GM23338 (cell line): ENCODE measurements around the gene RPS6KA5. TPM values are rescaled to one million over a fixed set of nuclear protein-coding genes. Genes with fewer than 3 reads are reported as not detected.

ENCODE experiments used
- ATAC-seq: fragments of 200-7000 bp; cut with Tn5 transposase; 3 replicates; pipeline ENCODE4 v1.9.1; 2020
- DNase-seq: peaks from one replicate; pipeline ENCODE4 v3.0.0-alpha.2; 2015; ENCODE audit warnings: low spot score
- H2AFZ ChIP-seq: fragments of 200-600 bp; sonication (generic); 2 replicates; pipeline ENCODE4 v1.8.0; 2016; ENCODE audit warnings: antibody characterized with exemption, mild to moderate bottlenecking, moderate library complexity
- H3F3A ChIP-seq: fragments of 200-600 bp; sonication (generic); replicated peaks from 2 replicates; pipeline ENCODE4 v1.8.0; 2017; ENCODE audit warnings: antibody characterized with exemption, mixed run types, low read depth
- H3K27ac ChIP-seq: fragments of 200-600 bp; sonication (generic); 2 replicates; pipeline ENCODE4 v1.6.1; 2016; ENCODE audit warnings: low read depth
- H3K27me3 ChIP-seq: fragments of 200-600 bp; sonication (generic); 2 replicates; pipeline ENCODE4 v1.8.0; 2016; ENCODE audit warnings: mild to moderate bottlenecking, mixed run types, moderate library complexity; ENCODE audit not compliant: insufficient read depth
- H3K36me3 ChIP-seq: fragments of 200-600 bp; sonication (generic); 2 replicates; pipeline ENCODE4 v1.8.0; 2016; ENCODE audit warnings: mild to moderate bottlenecking; ENCODE audit not compliant: insufficient read depth
- H3K4me1 ChIP-seq: fragments of 200-600 bp; sonication (generic); 2 replicates; pipeline ENCODE4 v1.8.0; 2016; ENCODE audit warnings: mild to moderate bottlenecking, moderate library complexity; ENCODE audit not compliant: insufficient read depth
- H3K4me2 ChIP-seq: fragments of 200-600 bp; sonication (generic); 2 replicates; pipeline ENCODE4 v1.7.1; 2017; ENCODE audit warnings: mixed run types
- H3K4me3 ChIP-seq: fragments of 200-600 bp; sonication (generic); 2 replicates; pipeline ENCODE4 v1.6.1; 2016; ENCODE audit warnings: mixed run types
- H3K79me2 ChIP-seq: fragments of 200-600 bp; sonication (generic); replicated peaks from 2 replicates; pipeline ENCODE4 v1.8.0; 2017; ENCODE audit warnings: mild to moderate bottlenecking; ENCODE audit not compliant: insufficient read depth
- H3K9me2 ChIP-seq: fragments of 200-600 bp; sonication (generic); 2 replicates; pipeline ENCODE4 v1.8.0; 2017; ENCODE audit not compliant: insufficient read depth
- H4K20me1 ChIP-seq: fragments of 200-600 bp; sonication (generic); replicated peaks from 2 replicates; pipeline ENCODE4 v1.8.0; 2017; ENCODE audit warnings: mild to moderate bottlenecking; ENCODE audit not compliant: insufficient read depth
- H3K27ac Mint-ChIP-seq: 2 replicates; pipeline ENCODE4 v1.8.0; 2020; ENCODE audit warnings: inconsistent platforms, mild to moderate bottlenecking, moderate library complexity, mixed read lengths
- H3K27me3 Mint-ChIP-seq: 3 replicates; pipeline ENCODE4 v1.8.0; 2022; ENCODE audit warnings: low read depth, mild to moderate bottlenecking, moderate library complexity, mixed read lengths, inconsistent platforms; ENCODE audit not compliant: insufficient read depth, poor library complexity
- H3K36me3 Mint-ChIP-seq: 3 replicates; pipeline ENCODE4 v1.8.0; 2021; ENCODE audit warnings: low read depth, mild to moderate bottlenecking, inconsistent platforms, moderate library complexity, mixed read lengths
- H3K4me1 Mint-ChIP-seq: 3 replicates; pipeline ENCODE4 v1.8.0; 2020; ENCODE audit warnings: mild to moderate bottlenecking, inconsistent platforms, mixed read lengths
- H3K4me3 Mint-ChIP-seq: 3 replicates; pipeline ENCODE4 v1.8.0; 2021; ENCODE audit warnings: moderate library complexity, mild to moderate bottlenecking, inconsistent platforms, mixed read lengths
- H3K9me3 Mint-ChIP-seq: 3 replicates; pipeline ENCODE4 v1.8.0; 2020; ENCODE audit warnings: moderate library complexity, mild to moderate bottlenecking, inconsistent platforms, mixed read lengths
- CREB1 ChIP-seq: fragments of 250-450 bp; sonication (Bioruptor Pico); IDR thresholded peaks from 2 replicates; pipeline ENCODE4 v1.5.0; 2020; ENCODE audit warnings: low read depth, mild to moderate bottlenecking, moderate library complexity
- CTCF ChIP-seq, 2 experiments: fragments of 200-600 bp in 1 of 2; sonication (generic) in 1 of 2; conservative IDR thresholded peaks; 2 replicates each; pipeline versions ENCODE4 v1.5.1 to v1.6.1; 2016 to 2017; ENCODE audit warnings: antibody characterized with exemption in 2 of 2, low read depth in 2 of 2, mild to moderate bottlenecking in 2 of 2, moderate library complexity in 1 of 2
- ETS1 ChIP-seq: IDR thresholded peaks from 2 replicates; pipeline ENCODE4 v1.6.1; 2016; ENCODE audit warnings: antibody characterized with exemption
- EZH2 ChIP-seq: fragments of 200-600 bp; sonication (generic); IDR thresholded peaks from one replicate; pipeline ENCODE4 v1.8.0; 2017; ENCODE audit warnings: antibody characterized with exemption, mild to moderate bottlenecking, low read depth; ENCODE audit not compliant: unreplicated experiment
- NANOG ChIP-seq: IDR thresholded peaks from 2 replicates; pipeline ENCODE4 v1.6.1; 2016; ENCODE audit warnings: antibody characterized with exemption, borderline replicate concordance
- ZNF114 ChIP-seq: fragments of 250-450 bp; sonication (Bioruptor Pico); IDR thresholded peaks from 2 replicates; pipeline ENCODE4 v1.5.0; 2020; ENCODE audit warnings: mild to moderate bottlenecking, moderate library complexity
- ZNF331 ChIP-seq: fragments of 250-450 bp; sonication (Bioruptor Pico); IDR thresholded peaks from 2 replicates; pipeline ENCODE4 v1.5.0; 2020; ENCODE audit warnings: low read depth, mild to moderate bottlenecking, moderate library complexity
- ZNF462 ChIP-seq: fragments of 250-450 bp; sonication (Bioruptor Pico); IDR thresholded peaks from 2 replicates; pipeline ENCODE4 v1.5.0; 2020; ENCODE audit warnings: mild to moderate bottlenecking, moderate library complexity
- polyA plus RNA-seq: library from polyadenylated mRNA; unstranded; fragments of >200 nt; fragmentation: Nextera tagmentation; extraction: Ambion mirVana; gene quantifications from 2 replicates; pipeline ENCODE4 v1.2.1, GENCODE V29; 2016
- total RNA-seq: library from RNA; depleted of rRNA; stranded (reverse); fragments of >200 nt; shearing (Covaris generic); gene quantifications from 2 replicates; pipeline ENCODE4 v1.2.3, GENCODE V29; 2014

Gene RPS6KA5
- total and polyA plus RNA-seq, 2 experiments from 2014 or later: 2.1 to 2.4 TPM

GRCh38 chr14:91059576-91060350, 678 bp downstream of the RPS6KA5 start:
- Histone ChIP-seq H3F3A (0 out of 2 replicates have a peak, but pooled peaks cover 2% of the 10 kb centered on the region), H3K36me3 (no peaks in the 10 kb centered on the region), H3K4me2 (peak overlapping the region; percentile 90), H2AFZ (peak overlapping the region; percentile 97), H3K27ac (peak overlapping the region; percentile 91), H3K79me2 (no peaks in the 10 kb centered on the region; the same call in 1 of the 2 replicates), H3K9me2 (no peaks in the 10 kb centered on the region), H3K4me1 (0 out of 2 replicates have a peak, but pooled peaks cover 3% of the 10 kb centered on the region), H3K4me3 (peak overlapping the region; percentile 92), H3K27me3 (no peaks in the 10 kb centered on the region), H4K20me1 (no peaks in the 10 kb centered on the region)
- Mint-ChIP-seq H3K36me3 (no peaks in the 10 kb centered on the region), H3K27me3 (no peaks in the 10 kb centered on the region), H3K4me3 (peak overlapping the region; percentile 81), H3K9me3 (no peaks in the 10 kb centered on the region), H3K4me1 (peaks cover 2% of the 10 kb centered on the region; the same call in 1 of the 3 replicates), H3K27ac (no peak overlapping the region)
- ATAC-seq (peak; percentile 46), DNase-seq (peak; percentile 66)
- TF ChIP-seq CTCF (conservative IDR thresholded peaks at IDR 0.05; ENCODE audit: low read depth in 2 of 2) (peak in 1 of 2 experiments; percentile 36; a peak in 2 of 4 replicates), ZNF114 (CRISPR knock-in tag) (no peak), ETS1 (no peak)

- no peak overlapping the region for H2AFZ ChIP-seq
- peaks cover 6% of the 10 kb centered on the region for H4K20me1 ChIP-seq
- TF ChIP-seq CTCF (conservative IDR thresholded peaks at IDR 0.05; ENCODE audit: low read depth in 2 of 2): no peak
- no peak for TF ChIP-seq NANOG
- no peak for TF ChIP-seq ZNF462 (CRISPR knock-in tag)
- no peak for TF ChIP-seq CREB1 (CRISPR knock-in tag)
- no peak for TF ChIP-seq EZH2
- no peak for TF ChIP-seq ZNF331 (CRISPR knock-in tag)
- H3K9me3 Mint-ChIP-seq: no peaks in the 10 kb centered on the region
- peaks cover 2% of the 10 kb centered on the region; the same call in 1 of the 3 replicates for H3K4me1 Mint-ChIP-seq
- no peaks in the 10 kb centered on the region for H3K36me3 Mint-ChIP-seq
- H3K27me3 Mint-ChIP-seq: no peaks in the 10 kb centered on the region
- DNase-seq (no peak), ATAC-seq (no peak)
- H3K4me2 ChIP-seq: no peak overlapping the region
- 0 out of 2 replicates have a peak, but pooled peaks cover 3% of the 10 kb centered on the region for H3K4me1 ChIP-seq
- H3K27ac ChIP-seq: no peak overlapping the region
- H3K9me2 ChIP-seq: no peaks in the 10 kb centered on the region
- H3F3A ChIP-seq: 0 out of 2 replicates have a peak, but pooled peaks cover 2% of the 10 kb centered on the region
- no peaks in the 10 kb centered on the region for H3K36me3 ChIP-seq
- H3K27ac Mint-ChIP-seq: no peak overlapping the region
- no peaks in the 10 kb centered on the region; the same call in 1 of the 2 replicates for H3K79me2 ChIP-seq
- no peaks in the 10 kb centered on the region for H3K27me3 ChIP-seq
- no peak overlapping the region for H3K4me3 ChIP-seq
- no peak overlapping the region for H3K4me3 Mint-ChIP-seq
Observed at GRCh38 chr14:91058042-91058581, 2.3 kb downstream of the RPS6KA5 start.
